OCI-LY3 (cell line): ENCODE data around the gene NOTCH3.
A peak's percentile ranks its signal among the peaks of the same experiment; 100 is the strongest.

Experiments used
- H2AFZ ChIP-seq: fragments of 200-600, 300-600 bp; shearing (Covaris generic); 2 replicates; pipeline ENCODE4 v1.6.0; 2014; ENCODE audit warnings: antibody characterized with exemption, low read depth, low read length
- H3K27ac ChIP-seq: fragments of 200-600, 300-600 bp; sonication (generic); 2 replicates; pipeline ENCODE4 v1.5.1; 2014; ENCODE audit warnings: mild to moderate bottlenecking, low read length, moderate library complexity, mixed read lengths
- H3K27me3 ChIP-seq: fragments of 200-600, 300-600 bp; sonication (generic); 2 replicates; pipeline ENCODE4 v1.6.1; 2014; ENCODE audit warnings: low read depth, low read length, mixed read lengths
- H3K36me3 ChIP-seq: fragments of 200-600, 300-600 bp; sonication (generic); replicated peaks from 2 replicates; pipeline ENCODE3; 2014; ENCODE audit warnings: low read depth, low read length, mixed read lengths
- H3K4me1 ChIP-seq: fragments of 300-600, 200-600 bp; sonication (generic); 2 replicates; pipeline ENCODE4 v1.6.1; 2014; ENCODE audit warnings: low read length, mixed read lengths
- H3K4me2 ChIP-seq: fragments of 200-600, 300-600 bp; sonication (generic); 2 replicates; pipeline ENCODE4 v1.6.1; 2014; ENCODE audit warnings: low read length, mixed read lengths
- H3K4me3 ChIP-seq: fragments of 300-600, 200-600 bp; sonication (generic); 2 replicates; pipeline ENCODE4 v1.5.1; 2014; ENCODE audit warnings: antibody characterized with exemption, mild to moderate bottlenecking, low read length, moderate library complexity
- H3K79me2 ChIP-seq: fragments of 300-600, 200-600 bp; shearing (Covaris generic); 2 replicates; pipeline ENCODE4 v1.6.1; 2014; ENCODE audit warnings: mild to moderate bottlenecking, low read length, mixed read lengths
- H3K9ac ChIP-seq: fragments of 300-600, 200-600 bp; shearing (Covaris generic); 2 replicates; pipeline ENCODE4 v1.6.0; 2014; ENCODE audit warnings: mild to moderate bottlenecking, low read length, moderate library complexity
- H3K9me3 ChIP-seq: fragments of 200-600, 300-600 bp; shearing (Covaris generic); 2 replicates; pipeline ENCODE4 v1.6.1; 2014; ENCODE audit warnings: low read length, mixed read lengths; ENCODE audit not compliant: insufficient read depth
- H4K20me1 ChIP-seq: fragments of 200-600, 300-600 bp; sonication (generic); 2 replicates; pipeline ENCODE4 v1.6.1; 2016; ENCODE audit warnings: low read length, mixed read lengths; ENCODE audit not compliant: insufficient read depth
- CTCF ChIP-seq: fragments of 200-600, 300-600 bp; sonication (generic); IDR thresholded peaks from 2 replicates; pipeline ENCODE4 v1.5.1; 2014; ENCODE audit warnings: antibody characterized with exemption, low read length, low read depth
- EZH2phosphoT487 ChIP-seq: fragments of 200-600 bp; shearing (Covaris generic); IDR thresholded peaks from 2 replicates; pipeline ENCODE4 v1.6.1; 2018; ENCODE audit warnings: antibody characterized with exemption, mixed run types, low read depth

Gene NOTCH3

GRCh38 chr19:15123031-15123890, 77.5 kb downstream of the NOTCH3 start:
- no peak for TF ChIP-seq EZH2phosphoT487
- H2AFZ ChIP-seq, result no peak overlapping the region
- no peak overlapping the region for H3K9ac ChIP-seq
- no peaks in the 10 kb centered on the region for H4K20me1 ChIP-seq
- H3K27me3 ChIP-seq, result no peaks in the 10 kb centered on the region
- peaks cover 28% of the 10 kb centered on the region for H3K36me3 ChIP-seq
- no peaks in the 10 kb centered on the region for H3K9me3 ChIP-seq
- no peak overlapping the region for H3K27ac ChIP-seq
- peaks cover 12% of the 10 kb centered on the region for H3K4me1 ChIP-seq
- H3K4me2 ChIP-seq, result 0 out of 2 replicates have a peak overlapping the region, but pooled peaks have one; percentile 79
- H3K4me3 ChIP-seq, result no peak overlapping the region
- peaks cover 20% of the 10 kb centered on the region for H3K79me2 ChIP-seq

GRCh38 chr19:15122331-15123030, 78.3 kb downstream of the NOTCH3 start:
- H3K79me2 ChIP-seq, result peaks cover 20% of the 10 kb centered on the region
- no peaks in the 10 kb centered on the region for H3K9me3 ChIP-seq
- H3K4me3 ChIP-seq, result no peak overlapping the region
- H3K9ac ChIP-seq, result no peak overlapping the region
- peaks cover 12% of the 10 kb centered on the region for H3K4me1 ChIP-seq
- no peaks in the 10 kb centered on the region for H4K20me1 ChIP-seq
- H3K4me2 ChIP-seq, result no peak overlapping the region
- H3K27ac ChIP-seq, result no peak overlapping the region
- TF ChIP-seq CTCF (no peak), EZH2phosphoT487 (no peak)
- H2AFZ ChIP-seq, result no peak overlapping the region
- H3K36me3 ChIP-seq, result peaks cover 35% of the 10 kb centered on the region
- H3K27me3 ChIP-seq, result no peaks in the 10 kb centered on the region

- no peak overlapping the region for H2AFZ ChIP-seq
- H3K4me1 ChIP-seq, result peaks cover 6% of the 10 kb centered on the region
- no peaks in the 10 kb centered on the region for H4K20me1 ChIP-seq
- no peaks in the 10 kb centered on the region for H3K9me3 ChIP-seq
- H3K79me2 ChIP-seq, result peaks cover 20% of the 10 kb centered on the region
- H3K27ac ChIP-seq, result no peak overlapping the region
- H3K4me3 ChIP-seq, result no peak overlapping the region
- H3K4me2 ChIP-seq, result no peak overlapping the region
- peaks cover 47% of the 10 kb centered on the region for H3K36me3 ChIP-seq
- H3K9ac ChIP-seq, result no peak overlapping the region
- H3K27me3 ChIP-seq, result no peaks in the 10 kb centered on the region
- no peak for TF ChIP-seq EZH2phosphoT487
- no peak for TF ChIP-seq CTCF
These were observed 80.4 kb downstream of the NOTCH3 start for GRCh38 chr19:15120135-15121026.

- no peaks in the 10 kb centered on the region for H3K9me3 ChIP-seq
- no peak overlapping the region for H3K4me2 ChIP-seq
- H4K20me1 ChIP-seq, result no peaks in the 10 kb centered on the region
- no peak overlapping the region for H3K4me3 ChIP-seq
- no peak overlapping the region for H3K9ac ChIP-seq
- peaks cover 1% of the 10 kb centered on the region for H3K4me1 ChIP-seq
- TF ChIP-seq EZH2phosphoT487, result no peak
- TF ChIP-seq CTCF, result no peak
- peaks cover 50% of the 10 kb centered on the region for H3K36me3 ChIP-seq
- H3K27ac ChIP-seq, result no peak overlapping the region
- H3K27me3 ChIP-seq, result no peaks in the 10 kb centered on the region
- peaks cover 9% of the 10 kb centered on the region for H3K79me2 ChIP-seq
- no peak overlapping the region for H2AFZ ChIP-seq
These were observed 81.9 kb downstream of the NOTCH3 start for GRCh38 chr19:15118789-15119494.
